DMS79 (cell line): Measurements from ENCODE around the gene USH2A.

Experiments
- DNase-seq: peaks from one replicate; lab custom pipeline; 2025; lab: John Stamatoyannopoulos, UW

USH2A gene

GRCh38 chr1:215932558-215932957 lies 490.7 kb downstream of the USH2A start:
- DNase-seq, result no peak

- no peak for DNase-seq
Measured at GRCh38 chr1:215926670-215927069, 496.6 kb downstream of the USH2A start.

DNA sequence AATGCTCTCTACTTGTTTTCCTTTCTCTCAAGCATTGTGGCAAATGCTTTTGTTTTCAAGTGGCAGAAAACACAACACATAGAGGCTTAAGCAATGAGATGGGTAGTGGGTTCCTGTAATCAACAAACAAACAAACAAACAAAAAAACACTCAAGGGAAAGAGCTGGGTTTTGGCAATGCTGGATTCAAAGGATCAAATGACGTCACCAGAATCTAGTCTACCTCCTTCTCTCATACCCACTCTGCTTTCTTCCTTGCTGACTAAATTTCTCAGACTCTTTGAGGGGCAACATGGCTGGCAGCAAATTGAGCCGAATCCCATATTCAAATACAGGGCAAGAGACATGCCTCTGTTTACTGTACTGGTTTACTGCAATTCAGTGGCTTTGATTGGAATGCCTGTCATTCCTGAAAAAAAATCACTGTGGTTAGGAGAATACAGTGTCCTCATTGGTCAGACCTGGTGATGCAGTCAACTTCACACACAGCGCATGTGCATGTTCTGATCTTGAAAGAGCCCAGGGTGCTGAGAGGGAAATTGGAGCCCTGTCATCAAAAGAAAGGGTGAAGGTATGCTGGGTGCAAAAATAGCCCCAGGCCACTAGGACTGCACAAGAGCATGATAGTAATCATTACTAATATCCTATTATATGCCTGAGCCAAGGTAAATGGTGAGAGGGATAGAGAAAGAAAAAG lies 500.0 kb downstream of the USH2A start:
- DNase-seq, result no peak

DNA sequence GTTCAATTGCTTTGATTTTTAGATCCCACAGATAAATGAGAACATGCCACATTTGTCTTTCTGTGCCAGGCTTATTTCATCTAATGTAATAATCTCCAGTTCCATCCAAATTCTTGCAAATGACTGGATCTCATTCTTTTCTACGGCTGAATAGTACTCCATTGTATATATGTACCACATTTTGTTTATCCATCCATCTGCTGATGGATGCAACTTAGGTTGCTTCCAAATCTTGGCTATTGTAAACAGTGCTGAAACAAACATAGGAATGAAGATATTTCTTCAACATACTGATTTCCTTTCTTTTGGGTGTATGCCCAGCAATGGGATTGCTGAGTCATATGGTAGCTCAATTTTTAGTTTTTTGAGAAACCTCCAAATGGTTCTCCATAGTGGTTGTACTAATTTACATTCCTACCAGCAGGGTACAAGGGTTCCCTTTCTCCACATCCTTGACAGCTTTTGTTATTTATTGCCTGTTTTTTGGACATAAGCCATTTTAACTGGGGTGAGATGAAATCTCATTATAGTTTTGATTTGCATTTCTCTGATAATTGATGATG lies 511.8 kb downstream of the USH2A start:
- no peak for DNase-seq

DNA sequence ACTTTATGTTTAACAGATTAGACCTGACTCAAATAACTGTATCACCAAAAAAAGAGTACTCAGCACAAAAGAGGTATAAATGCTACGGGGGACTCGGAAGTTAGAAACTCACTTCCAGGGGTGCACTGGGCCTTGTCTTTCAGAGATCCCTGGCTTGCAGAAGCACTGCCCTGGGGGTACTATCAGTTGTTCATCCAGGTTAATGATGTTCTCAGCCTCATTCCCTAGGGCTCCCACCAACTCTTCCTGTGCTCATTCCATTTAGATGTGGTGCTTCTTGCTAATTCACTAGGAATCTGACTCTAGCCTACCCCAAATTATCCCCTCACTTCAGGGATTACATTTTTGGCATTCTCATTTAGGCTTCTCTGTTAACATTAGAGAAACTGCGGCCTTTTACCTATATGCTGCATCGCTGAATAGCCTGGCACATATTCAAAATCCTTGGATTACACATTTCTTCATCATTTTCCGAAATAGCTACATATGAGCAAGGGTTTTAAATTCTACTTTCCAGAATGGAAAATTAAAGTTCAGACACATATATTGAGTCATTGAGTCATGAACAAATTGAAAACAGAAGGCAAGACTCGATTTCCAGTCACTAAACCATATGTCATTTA lies 517.6 kb downstream of the USH2A start:
- DNase-seq, result no peak

- DNase-seq, result no peak
Measured at GRCh38 chr1:215900684-215901083, 522.6 kb downstream of the USH2A start.

GRCh38 chr1:215899901-215900300 lies 523.3 kb downstream of the USH2A start:
- DNase-seq, result no peak

DNA sequence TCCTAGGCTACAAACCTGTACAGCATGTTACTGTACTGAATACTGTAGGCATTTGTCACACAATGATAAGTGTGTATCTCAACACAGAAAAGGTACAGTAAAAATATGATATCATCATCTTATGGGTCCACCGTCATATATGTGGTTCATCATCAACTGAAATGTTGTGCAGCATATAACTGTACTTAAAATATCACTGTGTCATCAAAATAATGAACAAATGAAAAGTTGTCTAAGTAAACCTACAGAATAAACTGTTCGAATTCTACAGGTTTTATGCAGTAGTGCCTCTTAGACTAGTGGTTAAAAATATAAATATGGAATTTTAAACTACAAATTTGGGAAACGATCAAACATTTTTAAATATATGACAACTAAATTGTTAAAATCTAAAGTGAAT lies 527.4 kb downstream of the USH2A start:
- DNase-seq, result no peak

- no peak for DNase-seq
Measured at GRCh38 chr1:215895276-215895675, 528.0 kb downstream of the USH2A start.

GRCh38 chr1:215894617-215895016 lies 528.6 kb downstream of the USH2A start:
- DNase-seq, result no peak

DNA sequence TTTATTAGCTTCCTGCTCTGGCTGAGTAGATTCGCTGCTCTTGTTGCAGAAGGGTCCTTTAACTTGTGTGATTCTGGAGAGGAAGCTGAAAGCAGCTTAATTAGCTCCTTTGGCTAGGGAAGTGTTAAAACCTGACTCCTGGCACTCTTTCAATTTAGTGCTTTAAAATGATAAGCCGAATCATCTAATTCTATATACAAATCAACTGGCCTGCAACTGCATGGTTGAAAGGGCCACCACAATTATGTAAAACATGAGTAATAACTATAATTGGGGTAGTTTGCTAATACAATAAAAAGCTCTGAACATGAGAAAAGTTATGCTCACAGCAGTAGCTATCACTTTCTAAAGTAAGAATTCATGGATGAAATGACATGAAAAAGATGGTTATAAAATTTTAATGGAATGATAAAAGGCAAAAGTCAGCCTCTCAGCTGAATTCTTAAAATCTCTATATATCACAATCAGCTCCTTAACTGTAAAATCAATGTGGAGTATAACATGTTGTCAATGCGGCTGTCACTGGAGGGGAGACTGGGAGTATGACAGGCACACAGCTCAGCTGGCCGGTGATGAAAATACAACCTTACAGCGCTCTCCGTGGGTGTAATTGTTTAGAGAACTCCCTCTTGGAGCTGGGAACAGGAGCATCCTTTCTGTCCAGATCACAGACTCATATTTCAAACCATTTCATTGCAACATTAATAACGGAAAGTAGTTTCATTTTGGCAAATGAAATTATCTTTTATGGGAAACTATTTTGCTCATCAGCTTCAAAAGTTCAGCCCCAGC lies 531.8 kb downstream of the USH2A start:
- DNase-seq, result no peak

DNA sequence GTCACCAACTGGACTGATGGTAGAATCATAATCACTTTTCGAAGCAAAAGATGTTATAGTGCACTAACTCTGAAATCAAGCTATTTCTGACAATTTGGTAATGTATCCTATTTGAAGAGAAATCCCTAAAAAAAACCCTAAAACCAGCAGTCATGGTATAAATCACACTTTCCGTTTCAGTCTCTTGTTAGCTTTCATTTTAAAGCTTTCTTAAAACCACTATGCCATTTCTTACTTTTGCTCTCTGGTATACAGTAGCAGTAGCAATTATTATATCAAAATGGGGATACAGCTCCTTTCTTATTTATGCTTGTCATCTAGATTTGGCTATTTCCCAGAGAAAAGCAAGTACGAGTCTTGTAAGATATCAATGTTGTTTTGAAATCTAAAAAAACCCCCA lies 532.8 kb downstream of the USH2A start:
- no peak for DNase-seq

- no peak for DNase-seq
Measured at GRCh38 chr1:215889871-215890270, 533.4 kb downstream of the USH2A start.

DNA sequence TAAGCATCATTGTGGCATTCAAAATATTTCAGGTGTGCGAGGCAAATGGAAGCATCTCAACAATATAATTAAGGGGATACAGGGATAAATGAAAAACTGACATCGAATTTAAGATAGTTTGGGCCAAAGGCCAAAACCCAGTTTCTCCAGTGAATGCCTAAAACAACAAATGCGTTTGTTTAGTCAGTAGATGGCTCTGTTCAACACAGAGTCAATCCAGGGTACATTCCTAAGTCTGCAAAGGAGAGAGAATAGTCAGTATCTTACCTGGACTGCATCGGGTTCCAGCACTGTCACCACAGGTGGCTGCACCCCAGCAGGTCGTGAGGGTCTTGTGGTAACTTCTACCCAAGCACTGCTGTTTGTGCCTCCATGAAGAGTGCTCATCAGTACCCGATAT lies 535.1 kb downstream of the USH2A start:
- no peak for DNase-seq

- DNase-seq, result no peak
Measured at GRCh38 chr1:215887627-215888026, 535.6 kb downstream of the USH2A start.

GRCh38 chr1:215883004-215883403 lies 540.2 kb downstream of the USH2A start:
- DNase-seq, result no peak

- no peak for DNase-seq
Measured at GRCh38 chr1:215878843-215879242, 544.4 kb downstream of the USH2A start.

DNA sequence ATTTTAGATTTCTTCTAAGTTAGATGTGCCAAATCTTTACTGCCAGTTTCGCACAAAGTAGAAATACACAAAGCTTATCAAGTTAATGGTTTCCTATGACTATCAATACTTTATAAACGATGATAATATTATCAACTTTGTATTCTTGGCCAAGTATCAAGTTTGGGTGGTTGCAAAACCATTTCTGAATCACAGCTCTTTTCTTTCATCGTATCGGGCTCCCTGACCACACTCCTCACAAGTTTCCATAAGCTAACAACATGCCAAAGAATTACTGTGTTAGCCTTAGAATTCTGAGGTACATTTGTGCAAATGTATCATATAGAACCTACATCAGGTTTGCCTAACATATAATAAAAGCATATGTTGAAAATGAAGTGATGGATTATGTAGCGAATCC lies 545.1 kb downstream of the USH2A start:
- no peak for DNase-seq

- no peak for DNase-seq
Measured at GRCh38 chr1:215877452-215877951, 545.7 kb downstream of the USH2A start.

DNA sequence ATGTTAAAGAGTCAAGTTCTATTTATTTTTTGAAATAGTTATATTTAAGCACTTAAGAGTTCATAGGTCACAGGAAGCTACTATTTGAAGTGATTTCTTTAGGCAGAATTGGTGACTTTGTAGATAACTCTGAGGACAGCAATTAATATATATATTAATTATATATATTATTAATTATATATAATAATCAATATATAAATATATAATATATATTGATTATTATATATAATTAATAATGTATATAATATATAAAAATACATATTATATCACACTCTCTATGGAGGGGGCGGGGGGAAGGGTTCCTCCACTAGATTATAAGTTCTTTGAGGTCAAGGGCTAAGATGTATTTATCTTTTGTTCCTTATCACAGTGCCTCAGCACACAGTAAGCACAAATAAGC lies 547.5 kb downstream of the USH2A start:
- no peak for DNase-seq

DNA sequence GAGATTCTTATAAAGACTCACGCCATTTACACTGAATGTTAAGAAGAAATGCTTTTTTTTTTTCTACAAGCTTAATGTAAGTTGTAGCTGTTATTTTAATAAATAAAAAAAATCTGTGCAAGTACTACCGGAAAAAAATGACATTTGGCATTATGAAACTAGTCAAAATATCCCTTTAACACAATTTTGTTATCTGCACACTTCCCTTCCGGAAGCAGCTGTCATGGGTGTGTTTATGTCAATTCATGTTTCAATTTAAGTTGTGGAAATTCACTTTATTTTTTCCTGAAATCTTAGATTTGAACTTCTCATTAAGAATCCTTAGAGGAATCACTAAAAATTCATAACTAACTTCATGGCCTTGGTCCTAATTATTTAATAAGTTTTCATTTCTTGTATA lies 548.0 kb downstream of the USH2A start:
- no peak for DNase-seq

DNA sequence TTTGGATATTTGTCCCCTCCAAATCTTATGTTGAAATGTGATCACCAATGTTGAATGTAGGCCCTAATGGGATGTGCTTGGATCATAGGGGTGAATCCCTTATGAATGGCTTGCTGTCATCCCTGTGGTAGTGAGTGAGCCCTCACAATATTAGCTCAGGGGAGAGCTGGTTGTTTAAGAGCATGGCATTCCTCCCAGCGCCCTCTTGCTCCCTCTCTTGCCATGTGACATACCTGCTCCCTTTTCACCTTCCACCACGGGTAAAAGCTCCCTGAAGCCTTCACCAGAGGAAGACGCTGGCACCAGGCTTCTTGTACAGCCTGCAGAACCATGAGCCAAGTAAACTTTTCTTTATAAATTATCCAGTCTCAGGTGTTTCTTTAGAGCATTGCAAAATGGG lies 550.6 kb downstream of the USH2A start:
- no peak for DNase-seq

DNA sequence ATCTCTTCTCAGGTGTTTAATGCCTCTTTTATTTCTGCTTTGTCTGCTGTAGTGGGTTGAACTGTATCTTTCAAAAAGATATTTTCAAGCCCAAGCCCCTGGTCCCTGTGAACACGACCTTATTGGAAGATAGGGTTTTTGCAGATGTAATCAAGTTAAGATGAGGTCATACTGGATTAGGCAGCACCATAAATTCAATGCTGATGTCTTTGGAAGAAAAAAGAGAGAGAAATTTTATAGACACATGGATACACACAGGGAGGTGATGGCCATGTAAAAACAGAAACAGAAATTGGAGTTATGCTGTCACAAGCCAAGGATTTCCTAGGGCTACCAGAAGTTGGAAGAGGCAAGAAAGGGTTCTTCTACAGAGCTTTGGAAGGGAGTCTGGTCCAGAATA lies 554.7 kb downstream of the USH2A start:
- no peak for DNase-seq
